ENCODE measurements around the gene CEP41. TPM values are rescaled to one million over a fixed set of nuclear protein-coding genes. Genes with fewer than 3 reads are reported as not detected.

CEP41 gene
- total RNA-seq, 4 donors from 2014 or later: 3.1 to 10.7 (median 7.9) TPM

- Histone ChIP-seq H3K4me3 (replicated peaks in 1 of 3) (peak overlapping the region in 2 of 3 donors; percentile 50 to 63), H3K27ac (peak overlapping the region; percentile 53 to 75 (median 68)), H3K36me3 (no peaks in the 10 kb centered on the region), H3K27me3 (no peaks in the 10 kb centered on the region), H3K4me1 (no peaks in the 10 kb centered on the region), H3K9me3 (no peaks in the 10 kb centered on the region)
- DNase-seq: no peak
- no peak for TF ChIP-seq POLR2A (IDR thresholded peaks at IDR 0.05)
- TF ChIP-seq, protein P1, sequence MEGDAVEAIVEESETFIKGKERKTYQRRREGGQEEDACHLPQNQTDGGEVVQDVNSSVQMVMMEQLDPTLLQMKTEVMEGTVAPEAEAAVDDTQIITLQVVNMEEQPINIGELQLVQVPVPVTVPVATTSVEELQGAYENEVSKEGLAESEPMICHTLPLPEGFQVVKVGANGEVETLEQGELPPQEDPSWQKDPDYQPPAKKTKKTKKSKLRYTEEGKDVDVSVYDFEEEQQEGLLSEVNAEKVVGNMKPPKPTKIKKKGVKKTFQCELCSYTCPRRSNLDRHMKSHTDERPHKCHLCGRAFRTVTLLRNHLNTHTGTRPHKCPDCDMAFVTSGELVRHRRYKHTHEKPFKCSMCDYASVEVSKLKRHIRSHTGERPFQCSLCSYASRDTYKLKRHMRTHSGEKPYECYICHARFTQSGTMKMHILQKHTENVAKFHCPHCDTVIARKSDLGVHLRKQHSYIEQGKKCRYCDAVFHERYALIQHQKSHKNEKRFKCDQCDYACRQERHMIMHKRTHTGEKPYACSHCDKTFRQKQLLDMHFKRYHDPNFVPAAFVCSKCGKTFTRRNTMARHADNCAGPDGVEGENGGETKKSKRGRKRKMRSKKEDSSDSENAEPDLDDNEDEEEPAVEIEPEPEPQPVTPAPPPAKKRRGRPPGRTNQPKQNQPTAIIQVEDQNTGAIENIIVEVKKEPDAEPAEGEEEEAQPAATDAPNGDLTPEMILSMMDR (IDR thresholded peaks at IDR 0.05): no peak
- intact Hi-C loops (cut with DNase I): loop anchor here (10.0 kb wide), 1 partner anchor 212 kb away; no protein-coding TSS in a partner anchor
- 8 to 12% methylated on average over 6 of the region's 6 CpGs for WGBS, 2 donors
Measured at GRCh38 chr7:130486954-130487436, 46.2 kb upstream of the CEP41 start.

- peak overlapping the region; percentile 53 to 75 (median 68) for H3K27ac ChIP-seq
- TF ChIP-seq, protein P1 (IDR thresholded peaks at IDR 0.05): peak; percentile 53 to 90 (median 74)
- no peak for TF ChIP-seq POLR2A (IDR thresholded peaks at IDR 0.05)
- no peaks in the 10 kb centered on the region for H3K4me1 ChIP-seq
- no peaks in the 10 kb centered on the region for H3K27me3 ChIP-seq
- no peaks in the 10 kb centered on the region for H3K36me3 ChIP-seq
- no peaks in the 10 kb centered on the region for H3K9me3 ChIP-seq
- intact Hi-C loops (cut with DNase I): loop anchor here (10.0 kb wide), 1 partner anchor 212 kb away; no protein-coding TSS in a partner anchor
- peak overlapping the region in 2 of 3 donors; percentile 50 to 63 for H3K4me3 ChIP-seq (replicated peaks in 1 of 3)
- 14 to 16% methylated on average over 24 to 42 of the region's 67 CpGs for WGBS, 2 donors
- peak; percentile 88 to 91 for DNase-seq
Measured at GRCh38 chr7:130486114-130486953, 45.5 kb upstream of the CEP41 start.

GRCh38 chr7:130485734-130486113 is 44.9 kb upstream of the CEP41 start:
- peak overlapping the region in 1 of 3 donors; percentile 50 for H3K4me3 ChIP-seq (replicated peaks in 1 of 3)
- DNase-seq: no peak
- no peaks in the 10 kb centered on the region for H3K9me3 ChIP-seq
- intact Hi-C loops (cut with DNase I): loop anchor here (10.0 kb wide), 1 partner anchor 211 kb away; no protein-coding TSS in a partner anchor
- no peaks in the 10 kb centered on the region for H3K4me1 ChIP-seq
- no peaks in the 10 kb centered on the region for H3K36me3 ChIP-seq
- TF ChIP-seq, protein P1 (IDR thresholded peaks at IDR 0.05): no peak
- TF ChIP-seq POLR2A (IDR thresholded peaks at IDR 0.05): no peak
- peak overlapping the region in 2 of 3 donors; percentile 68 to 75 for H3K27ac ChIP-seq
- 67 to 73% methylated on average over 11 of the region's 11 CpGs for WGBS, 2 donors
- no peaks in the 10 kb centered on the region for H3K27me3 ChIP-seq

GRCh38 chr7:130483031-130483430 is 42.2 kb upstream of the CEP41 start:
- Histone ChIP-seq H3K4me3 (replicated peaks in 1 of 3) (no peak overlapping the region), H3K27me3 (no peaks in the 10 kb centered on the region), H3K27ac (no peak overlapping the region), H3K9me3 (no peaks in the 10 kb centered on the region), H3K4me1 (no peaks in the 10 kb centered on the region), H3K36me3 (no peaks in the 10 kb centered on the region)
- no peak for DNase-seq
- 93 to 97% methylated on average over 3 of the region's 3 CpGs for WGBS, 2 donors
- intact Hi-C loops (cut with DNase I): loop anchor here (10.0 kb wide), 1 partner anchor 208 kb away; no protein-coding TSS in a partner anchor
- TF ChIP-seq, protein P1 (IDR thresholded peaks at IDR 0.05): no peak
- TF ChIP-seq POLR2A (IDR thresholded peaks at IDR 0.05): no peak

DNA sequence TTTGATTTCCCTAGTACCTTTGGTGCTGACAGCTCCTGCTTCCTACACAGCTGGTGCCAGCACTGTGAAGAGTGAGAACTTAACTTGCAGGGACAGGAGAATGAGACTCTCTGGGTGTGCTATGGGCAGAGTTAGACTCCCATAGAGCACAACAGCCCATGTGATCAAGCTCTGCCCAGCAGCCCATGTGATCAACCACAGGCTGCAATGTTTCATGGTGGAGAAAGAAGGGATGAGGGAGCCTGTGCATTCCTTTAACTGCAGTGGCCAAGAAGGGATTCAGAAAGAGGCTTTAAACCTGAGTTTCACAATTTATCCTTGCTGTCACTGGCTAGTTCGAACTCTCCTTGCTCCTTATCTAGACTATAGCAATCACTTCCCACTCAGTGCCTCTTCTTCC is 41.1 kb upstream of the CEP41 start:
- Histone ChIP-seq H3K9me3 (no peaks in the 10 kb centered on the region), H3K4me3 (replicated peaks in 1 of 3) (no peak overlapping the region), H3K27me3 (no peaks in the 10 kb centered on the region), H3K4me1 (no peaks in the 10 kb centered on the region), H3K36me3 (no peaks in the 10 kb centered on the region), H3K27ac (no peak overlapping the region)
- intact Hi-C loops (cut with DNase I): loop anchor here (10.0 kb wide), 1 partner anchor 207 kb away; no protein-coding TSS in a partner anchor
- 65 to 92% methylated on average over 1 of the region's 1 CpG for WGBS, 2 donors
- DNase-seq: no peak
- TF ChIP-seq, protein P1 (IDR thresholded peaks at IDR 0.05): no peak
- no peak for TF ChIP-seq POLR2A (IDR thresholded peaks at IDR 0.05)
